Measurements from ENCODE around the gene CMIP. TPM values are rescaled to one million over a fixed set of nuclear protein-coding genes. Genes with fewer than 3 reads are reported as not detected.

CMIP gene
- total RNA-seq, 1 experiment from 2014 or later: 48.2 TPM

DNA sequence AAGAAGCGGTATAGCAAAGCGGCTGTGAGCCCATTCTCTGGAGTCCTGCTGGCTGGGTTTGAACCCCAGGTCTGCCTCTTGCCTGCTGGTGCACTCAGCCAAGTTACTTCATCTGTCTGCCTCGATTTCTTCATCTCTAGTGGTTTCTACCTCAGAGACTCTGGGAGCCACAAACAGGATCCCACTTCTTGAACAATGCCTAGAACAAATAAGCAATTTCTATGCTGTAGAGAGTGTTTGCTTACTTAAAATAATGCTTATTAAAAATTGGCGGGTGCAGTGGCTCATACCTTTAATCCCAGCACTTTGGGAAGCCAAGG, 75.5 kb downstream of the CMIP start:
- TF ChIP-seq, protein P1, sequence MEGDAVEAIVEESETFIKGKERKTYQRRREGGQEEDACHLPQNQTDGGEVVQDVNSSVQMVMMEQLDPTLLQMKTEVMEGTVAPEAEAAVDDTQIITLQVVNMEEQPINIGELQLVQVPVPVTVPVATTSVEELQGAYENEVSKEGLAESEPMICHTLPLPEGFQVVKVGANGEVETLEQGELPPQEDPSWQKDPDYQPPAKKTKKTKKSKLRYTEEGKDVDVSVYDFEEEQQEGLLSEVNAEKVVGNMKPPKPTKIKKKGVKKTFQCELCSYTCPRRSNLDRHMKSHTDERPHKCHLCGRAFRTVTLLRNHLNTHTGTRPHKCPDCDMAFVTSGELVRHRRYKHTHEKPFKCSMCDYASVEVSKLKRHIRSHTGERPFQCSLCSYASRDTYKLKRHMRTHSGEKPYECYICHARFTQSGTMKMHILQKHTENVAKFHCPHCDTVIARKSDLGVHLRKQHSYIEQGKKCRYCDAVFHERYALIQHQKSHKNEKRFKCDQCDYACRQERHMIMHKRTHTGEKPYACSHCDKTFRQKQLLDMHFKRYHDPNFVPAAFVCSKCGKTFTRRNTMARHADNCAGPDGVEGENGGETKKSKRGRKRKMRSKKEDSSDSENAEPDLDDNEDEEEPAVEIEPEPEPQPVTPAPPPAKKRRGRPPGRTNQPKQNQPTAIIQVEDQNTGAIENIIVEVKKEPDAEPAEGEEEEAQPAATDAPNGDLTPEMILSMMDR (conservative IDR thresholded peaks at IDR 0.05): no peak
- Histone ChIP-seq H4K91ac (ENCODE audit: insufficient read length, low read depth, low read length) (no peak overlapping the region), H3K9ac (ENCODE audit: extremely low read depth, insufficient read length, low read length) (no peak overlapping the region), H2BK5ac (ENCODE audit: insufficient read length, low read length) (no peak overlapping the region), H4K5ac (ENCODE audit: insufficient read length, low read depth, low read length) (no peak overlapping the region), H3T11ph (ENCODE audit: low read length) (no peak overlapping the region), H2AK5ac (ENCODE audit: insufficient read length, low read length) (no peak overlapping the region), H3K27me3 (ENCODE audit: insufficient read depth, low read length) (no peaks in the 10 kb centered on the region), H3K27ac (ENCODE audit: insufficient read length, low read depth, low read length) (no peak overlapping the region), H3K56ac (ENCODE audit: insufficient read length, low read depth, low read length) (no peak overlapping the region), H3K79me2 (ENCODE audit: insufficient read depth, low read length) (peaks cover 4% of the 10 kb centered on the region; the same call in 1 of the 2 replicates), H2AFZ (ENCODE audit: low read length) (no peak overlapping the region), H4K8ac (replicated peaks; ENCODE audit: insufficient read length, low read depth, low read length) (no peak overlapping the region), H2BK15ac (ENCODE audit: low read depth, low read length) (no peak overlapping the region), H3K23me2 (ENCODE audit: insufficient read length, low read depth, low read length, poor library complexity, severe bottlenecking) (no peaks in the 10 kb centered on the region), H4K20me1 (ENCODE audit: control insufficient read depth, insufficient read depth, insufficient read length) (no peaks in the 10 kb centered on the region), H2BK120ac (ENCODE audit: low read depth, low read length, poor library complexity, severe bottlenecking) (no peak overlapping the region), H3K4me1 (ENCODE audit: insufficient read depth, low read length) (no peaks in the 10 kb centered on the region), H3K23ac (ENCODE audit: insufficient read length, low read depth, low read length) (no peak overlapping the region), H3K4ac (ENCODE audit: low read depth, low read length) (no peak overlapping the region), H3K4me2 (ENCODE audit: insufficient read depth, insufficient read length, low read length) (no peak overlapping the region), H2BK12ac (ENCODE audit: insufficient read length, low read depth, low read length) (no peak overlapping the region), H3K18ac (ENCODE audit: insufficient read length, low read depth, low read length) (no peak overlapping the region), H3K9me3 (ENCODE audit: control insufficient read depth, low read depth, low read length) (no peaks in the 10 kb centered on the region), H3K79me1 (ENCODE audit: insufficient read depth, low read depth, low read length, poor library complexity, severe bottlenecking) (peaks cover 19% of the 10 kb centered on the region), H3K14ac (ENCODE audit: insufficient read depth, low read length) (no peak overlapping the region), H2BK20ac (ENCODE audit: low read depth, low read length, poor library complexity, severe bottlenecking) (no peak overlapping the region)
- Mint-ChIP-seq H3K9me3 (no peaks in the 10 kb centered on the region), H3K27ac (no peak overlapping the region), H3K27me3 (ENCODE audit: low read depth) (no peaks in the 10 kb centered on the region), H3K4me1 (peaks cover 6 to 19% of the 10 kb centered on the region in 2 experiments), H3K36me3 (ENCODE audit: insufficient read depth in 1 of 3, low read depth in 3 of 3) (peaks cover 7 to 16% (median 12%) of the 10 kb centered on the region in 3 experiments; a peak in 6 of 7 replicates), H3K4me3 (no peak overlapping the region)
- no peak for DNase-seq
- WGBS (ENCODE audit: extremely low coverage, insufficient read length, low lambda C conversion rate): no CpG with 5 or more reads among the region's 4 CpGs

Data from H9 (cell line).